Measurements from ENCODE around the gene G0S2.

Gene G0S2, protein sequence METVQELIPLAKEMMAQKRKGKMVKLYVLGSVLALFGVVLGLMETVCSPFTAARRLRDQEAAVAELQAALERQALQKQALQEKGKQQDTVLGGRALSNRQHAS

DNA sequence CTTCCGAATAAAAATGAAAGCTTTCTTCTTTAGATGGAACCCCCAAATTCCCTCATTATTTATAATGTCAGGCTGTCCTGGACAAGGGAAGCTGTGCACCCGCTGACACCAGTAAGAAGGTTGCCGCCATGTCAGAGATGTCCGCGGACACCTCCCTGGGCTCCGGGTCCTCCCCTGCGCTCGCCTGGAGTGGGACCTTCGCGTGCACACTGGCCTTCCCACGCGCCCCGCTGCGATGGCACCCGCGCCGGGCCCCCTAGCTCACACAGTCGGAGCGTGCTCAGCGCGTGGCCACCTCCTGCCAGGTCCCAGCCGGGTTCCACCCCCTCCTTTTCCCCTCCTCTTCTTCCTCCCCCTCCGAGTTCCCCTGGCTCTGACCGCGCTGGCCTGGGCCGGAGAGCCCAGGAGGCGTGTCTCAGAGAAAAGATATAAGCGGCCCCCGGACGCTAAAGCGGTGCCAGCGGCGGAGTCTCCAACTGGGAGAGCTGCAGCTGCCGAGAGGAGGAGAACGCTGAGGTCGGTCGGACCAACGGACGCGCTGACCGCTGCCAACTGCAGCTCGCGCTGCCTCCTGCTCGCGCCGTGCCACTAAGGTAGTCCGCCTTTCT is at the start of gene G0S2:
Gene G0S2, plus strand, starts transcription at position 456 of the 608 bp plus-strand sequence. CDS start 273 bp downstream, outside the sequence.
- no peak for DNase-seq (ENCODE audit: low read depth)
- no peak within 1 kb of the TSS for H3K4me3 ChIP-seq (ENCODE audit: low read depth, low read length)
- TF ChIP-seq, protein P1, sequence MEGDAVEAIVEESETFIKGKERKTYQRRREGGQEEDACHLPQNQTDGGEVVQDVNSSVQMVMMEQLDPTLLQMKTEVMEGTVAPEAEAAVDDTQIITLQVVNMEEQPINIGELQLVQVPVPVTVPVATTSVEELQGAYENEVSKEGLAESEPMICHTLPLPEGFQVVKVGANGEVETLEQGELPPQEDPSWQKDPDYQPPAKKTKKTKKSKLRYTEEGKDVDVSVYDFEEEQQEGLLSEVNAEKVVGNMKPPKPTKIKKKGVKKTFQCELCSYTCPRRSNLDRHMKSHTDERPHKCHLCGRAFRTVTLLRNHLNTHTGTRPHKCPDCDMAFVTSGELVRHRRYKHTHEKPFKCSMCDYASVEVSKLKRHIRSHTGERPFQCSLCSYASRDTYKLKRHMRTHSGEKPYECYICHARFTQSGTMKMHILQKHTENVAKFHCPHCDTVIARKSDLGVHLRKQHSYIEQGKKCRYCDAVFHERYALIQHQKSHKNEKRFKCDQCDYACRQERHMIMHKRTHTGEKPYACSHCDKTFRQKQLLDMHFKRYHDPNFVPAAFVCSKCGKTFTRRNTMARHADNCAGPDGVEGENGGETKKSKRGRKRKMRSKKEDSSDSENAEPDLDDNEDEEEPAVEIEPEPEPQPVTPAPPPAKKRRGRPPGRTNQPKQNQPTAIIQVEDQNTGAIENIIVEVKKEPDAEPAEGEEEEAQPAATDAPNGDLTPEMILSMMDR (IDR thresholded peaks at IDR 0.05; ENCODE audit: insufficient read depth, low read depth, low read length, missing control alignments) = no peak

DNA sequence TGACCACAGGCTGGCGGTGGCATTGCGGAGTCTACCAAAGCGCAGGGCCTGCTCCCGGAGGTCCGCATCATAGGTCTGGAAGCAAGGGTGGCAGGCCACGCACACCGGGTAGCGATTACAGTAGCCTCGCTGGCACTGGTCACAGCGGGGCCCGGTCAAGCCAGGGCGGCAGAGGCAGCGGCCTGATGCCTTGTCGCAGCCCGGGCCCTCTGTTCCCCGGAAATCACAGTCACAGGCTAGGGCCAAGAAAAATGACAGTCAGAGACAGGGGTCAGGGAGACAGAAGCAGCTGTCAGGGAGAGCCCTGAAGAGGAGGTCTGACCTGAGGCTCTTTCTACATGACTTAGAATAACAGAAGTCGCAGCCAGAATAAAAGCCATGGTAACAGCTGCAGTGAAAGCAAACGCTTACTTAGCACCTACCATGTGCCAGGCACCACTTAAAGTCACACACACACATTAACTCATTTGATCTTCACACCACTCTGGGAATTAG is 49.4 kb upstream of the G0S2 start:
- TF ChIP-seq, protein P1 (IDR thresholded peaks at IDR 0.05; ENCODE audit: insufficient read depth, low read depth, low read length, missing control alignments) = no peak
- no peak overlapping the region for H3K4me3 ChIP-seq (ENCODE audit: low read depth, low read length)
- no peak for DNase-seq (ENCODE audit: low read depth)

DNA sequence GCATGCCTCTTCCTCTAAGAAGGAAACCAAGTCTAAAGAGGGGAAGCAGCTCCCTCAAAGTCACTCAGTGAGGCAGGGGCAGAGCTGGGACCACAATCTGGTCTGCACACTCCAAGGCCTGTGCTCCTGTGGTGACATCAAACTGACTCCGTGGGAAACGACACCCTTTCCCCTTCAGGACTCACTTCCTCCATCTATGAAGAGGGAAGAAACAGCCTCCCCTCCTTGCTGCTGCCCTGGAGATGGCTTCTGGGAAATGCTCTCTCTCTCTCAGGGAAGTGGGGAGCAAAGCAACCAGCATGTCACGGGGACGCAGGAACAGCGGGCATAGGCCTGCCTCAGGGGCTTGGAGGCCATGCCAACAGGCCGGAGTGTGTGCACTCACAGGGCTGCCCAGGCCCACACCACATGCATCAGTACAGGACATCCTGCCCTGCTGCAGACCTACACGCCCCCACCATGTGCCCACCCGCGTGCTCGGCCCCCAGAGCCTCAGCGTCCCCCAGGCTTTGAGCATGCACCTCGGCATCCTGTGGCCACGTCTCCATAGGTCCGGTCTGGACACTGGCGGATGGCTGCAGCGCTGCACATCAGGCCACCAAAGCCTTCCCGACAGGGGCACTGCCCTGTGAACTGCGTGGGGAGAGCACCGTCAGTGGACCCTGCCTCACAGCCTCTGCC is 48.7 kb upstream of the G0S2 start:
- TF ChIP-seq, protein P1 (IDR thresholded peaks at IDR 0.05; ENCODE audit: insufficient read depth, low read depth, low read length, missing control alignments) = no peak
- no peak for DNase-seq (ENCODE audit: low read depth)
- H3K4me3 ChIP-seq (ENCODE audit: low read depth, low read length) = no peak overlapping the region

DNA sequence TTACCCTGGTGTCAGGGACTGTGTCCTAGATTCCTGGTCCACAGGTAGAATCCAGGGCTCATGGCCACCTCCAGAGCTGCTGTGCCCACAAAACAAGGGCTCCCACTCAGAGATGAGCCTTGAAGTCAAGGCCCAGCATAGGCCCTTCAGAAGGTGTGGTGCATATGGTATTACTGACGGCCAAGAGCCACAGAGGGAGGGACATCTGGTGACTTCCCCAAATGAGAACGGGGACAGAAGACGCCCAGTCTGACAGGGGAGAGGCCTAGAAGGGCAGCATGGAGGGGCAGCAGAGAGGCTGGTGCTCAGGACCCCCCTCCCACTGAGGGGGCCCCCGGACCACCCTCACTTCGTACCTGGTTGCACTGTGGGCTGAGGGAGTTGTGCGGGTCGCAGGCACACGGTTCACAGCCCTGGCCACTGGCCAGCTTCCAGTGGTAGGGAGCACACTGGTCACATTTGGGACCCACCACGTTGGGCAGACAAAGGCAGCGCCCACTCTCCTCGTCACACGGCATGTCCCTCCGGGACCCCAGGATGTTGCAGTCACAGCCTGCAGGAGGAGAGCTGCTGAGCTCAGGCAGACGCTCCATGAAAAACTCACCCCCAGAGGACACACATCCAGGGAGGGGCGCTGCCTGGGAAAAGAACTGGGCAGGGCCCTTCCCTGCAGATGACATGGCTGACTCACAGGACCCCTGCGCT is 48.0 kb upstream of the G0S2 start:
- TF ChIP-seq, protein P1 (IDR thresholded peaks at IDR 0.05; ENCODE audit: insufficient read depth, low read depth, low read length, missing control alignments) = no peak
- no peak overlapping the region for H3K4me3 ChIP-seq (ENCODE audit: low read depth, low read length)
- no peak for DNase-seq (ENCODE audit: low read depth)

DNA sequence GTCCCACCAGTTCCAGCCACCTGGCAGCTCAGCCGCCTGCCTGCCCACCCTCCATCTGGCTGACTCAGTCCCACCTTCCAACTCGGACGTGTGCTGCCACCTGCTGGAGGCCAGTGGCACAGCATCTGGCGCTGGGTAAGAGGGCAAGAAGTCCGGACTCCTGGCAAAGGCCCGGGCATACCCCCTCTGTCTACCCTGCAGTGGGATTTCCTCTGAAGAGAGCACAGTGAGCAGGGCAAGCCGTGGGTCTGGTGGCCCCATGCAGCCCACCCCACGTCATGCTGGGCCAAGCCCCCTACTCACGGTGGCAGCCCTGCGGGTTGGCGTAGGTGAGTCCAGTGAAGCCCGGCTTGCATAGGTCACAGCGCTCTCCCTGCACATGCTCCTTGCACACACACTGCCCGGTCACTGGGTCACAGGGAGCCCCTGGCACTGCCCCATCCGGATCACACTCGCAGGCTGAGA is 47.4 kb upstream of the G0S2 start:
- DNase-seq (ENCODE audit: low read depth) = peak; percentile 78
- H3K4me3 ChIP-seq (ENCODE audit: low read depth, low read length) = no peak overlapping the region
- TF ChIP-seq, protein P1 (IDR thresholded peaks at IDR 0.05; ENCODE audit: insufficient read depth, low read depth, low read length, missing control alignments) = peak; percentile 99

DNA sequence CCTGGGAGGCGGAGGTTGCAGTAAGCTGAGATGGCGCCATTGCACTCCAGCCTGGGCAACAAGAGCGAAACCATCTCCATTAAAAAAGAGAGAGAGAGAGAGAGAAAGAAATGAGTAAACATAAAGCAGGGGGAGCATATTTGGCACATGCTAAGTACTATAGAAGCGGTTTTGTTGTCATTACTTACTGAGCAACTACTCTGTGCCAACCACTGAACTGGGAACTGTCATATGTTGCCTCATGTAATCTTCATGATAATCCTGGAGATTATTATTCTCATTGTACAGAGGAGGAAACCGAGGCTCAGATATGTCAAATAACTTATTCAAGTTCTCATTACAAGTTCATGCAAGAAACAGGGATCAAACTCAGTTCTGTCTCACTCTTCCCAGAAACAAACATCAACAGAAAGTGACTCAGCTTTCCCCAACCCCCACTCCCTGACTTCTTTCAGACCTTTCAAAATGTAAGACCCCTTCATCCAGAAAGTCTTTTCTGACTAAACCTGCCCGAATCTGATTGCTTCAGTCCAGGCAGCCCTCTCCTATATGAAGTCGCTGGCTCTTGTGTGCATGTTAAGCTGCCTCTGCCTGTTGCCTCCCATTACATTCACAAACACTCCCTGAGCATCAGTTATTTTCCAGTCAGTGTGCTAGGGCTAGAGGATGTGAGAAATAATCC is 46.5 kb upstream of the G0S2 start:
- no peak for DNase-seq (ENCODE audit: low read depth)
- no peak overlapping the region for H3K4me3 ChIP-seq (ENCODE audit: low read depth, low read length)
- TF ChIP-seq, protein P1 (IDR thresholded peaks at IDR 0.05; ENCODE audit: insufficient read depth, low read depth, low read length, missing control alignments) = no peak
